ENCODE measurements around the gene PRELID3B.

GRCh38 chr20:59003836-59004492 lies 38.6 kb downstream of the PRELID3B start:
- no peak for TF ChIP-seq CTCF (IDR thresholded peaks at IDR 0.05)
- TF ChIP-seq POLR2AphosphoS5 (IDR thresholded peaks at IDR 0.05) = no peak
